Glutamatergic neuron (in vitro differentiated cells): ENCODE results near the gene ZNF438. TPM values are rescaled to one million over a fixed set of nuclear protein-coding genes. Genes with fewer than 3 reads are reported as not detected.
"Not testable (repeated sequence)": the region's sequence is repeated elsewhere in the genome, so short reads cannot be mapped to it uniquely, and the experiment has no call there.

Experiments
- DNase-seq: peaks from one replicate; pipeline ENCODE4 v3.0.0; 2022
- H3K27ac Mint-ChIP-seq: one replicate; pipeline ENCODE4 v1.8.0; 2020; ENCODE audit warnings: mild to moderate bottlenecking, mixed read lengths, inconsistent platforms; ENCODE audit not compliant: unreplicated experiment
- H3K27me3 Mint-ChIP-seq: one replicate; pipeline ENCODE4 v1.8.0; 2020; ENCODE audit warnings: mild to moderate bottlenecking, moderate library complexity, mixed read lengths, inconsistent platforms; ENCODE audit not compliant: unreplicated experiment
- H3K36me3 Mint-ChIP-seq: one replicate; pipeline ENCODE4 v1.8.0; 2020; ENCODE audit warnings: mild to moderate bottlenecking, mixed read lengths, inconsistent platforms; ENCODE audit not compliant: unreplicated experiment
- H3K4me1 Mint-ChIP-seq: one replicate; pipeline ENCODE4 v1.8.0; 2020; ENCODE audit warnings: mild to moderate bottlenecking, low read depth, mixed read lengths, inconsistent platforms; ENCODE audit not compliant: unreplicated experiment
- H3K4me3 Mint-ChIP-seq: one replicate; pipeline ENCODE4 v1.8.0; 2020; ENCODE audit warnings: mild to moderate bottlenecking, mixed read lengths, inconsistent platforms; ENCODE audit not compliant: unreplicated experiment
- H3K9me3 Mint-ChIP-seq: one replicate; pipeline ENCODE4 v1.8.0; 2020; ENCODE audit warnings: mild to moderate bottlenecking, moderate library complexity, mixed read lengths, inconsistent platforms; ENCODE audit not compliant: unreplicated experiment
- total RNA-seq: library from RNA; stranded (reverse); fragmentation: NEBNext Ultra II Directional; extraction: Animal tissue kit (Norgen Biotek cat#: 25700); gene quantifications from one replicate; pipeline ENCODE4 v1.2.1, GENCODE V29; 2021; ENCODE audit not compliant: unreplicated experiment
- TF ChIP-seq, protein P1 (sequence below): fragments of 200-600 bp; sonication (generic); IDR thresholded peaks from one replicate; pipeline ENCODE4 v1.5.0; 2021; ENCODE audit not compliant: partially characterized antibody, unreplicated experiment

Gene ZNF438
- total RNA-seq, 1 donor from 2014 or later, result 3.5 TPM

DNA sequence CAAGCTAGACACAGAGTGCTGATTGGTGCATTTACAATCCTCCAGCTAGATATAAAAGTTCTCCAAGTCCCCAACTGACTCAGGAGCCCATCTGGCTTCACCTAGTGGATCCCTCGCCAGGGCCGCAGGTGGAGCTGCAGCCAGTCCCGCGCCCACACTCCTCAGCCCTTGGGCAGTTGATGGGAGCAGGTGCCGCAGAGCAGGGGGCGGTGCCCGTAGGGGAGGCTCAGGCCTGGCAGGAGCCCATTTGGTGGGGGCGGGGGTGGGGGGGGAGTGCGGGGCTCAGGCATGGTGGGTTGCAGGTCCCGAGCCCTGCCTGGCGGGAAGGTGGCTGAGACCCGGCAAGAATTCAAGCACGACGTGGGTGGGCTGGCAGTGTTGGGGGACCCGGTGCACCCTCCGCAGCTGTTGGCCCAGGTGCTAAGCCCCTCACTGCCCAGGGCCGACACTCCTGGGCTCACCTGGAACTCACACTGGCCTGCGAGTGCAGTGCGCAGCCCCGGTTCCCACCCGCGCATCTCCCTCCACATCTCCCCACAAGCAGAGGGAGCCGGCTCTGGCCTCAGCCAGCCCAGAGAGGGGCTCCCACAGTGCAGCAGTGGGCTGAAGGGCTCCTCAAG is 101.7 kb downstream of the ZNF438 start:
- DNase-seq, result no peak
- peaks cover 3% of the 10 kb centered on the region for H3K27me3 Mint-ChIP-seq
- peaks cover 27% of the 10 kb centered on the region for H3K36me3 Mint-ChIP-seq
- H3K9me3 Mint-ChIP-seq, result peaks cover 8% of the 10 kb centered on the region
- no peak overlapping the region for H3K27ac Mint-ChIP-seq
- TF ChIP-seq, protein P1, sequence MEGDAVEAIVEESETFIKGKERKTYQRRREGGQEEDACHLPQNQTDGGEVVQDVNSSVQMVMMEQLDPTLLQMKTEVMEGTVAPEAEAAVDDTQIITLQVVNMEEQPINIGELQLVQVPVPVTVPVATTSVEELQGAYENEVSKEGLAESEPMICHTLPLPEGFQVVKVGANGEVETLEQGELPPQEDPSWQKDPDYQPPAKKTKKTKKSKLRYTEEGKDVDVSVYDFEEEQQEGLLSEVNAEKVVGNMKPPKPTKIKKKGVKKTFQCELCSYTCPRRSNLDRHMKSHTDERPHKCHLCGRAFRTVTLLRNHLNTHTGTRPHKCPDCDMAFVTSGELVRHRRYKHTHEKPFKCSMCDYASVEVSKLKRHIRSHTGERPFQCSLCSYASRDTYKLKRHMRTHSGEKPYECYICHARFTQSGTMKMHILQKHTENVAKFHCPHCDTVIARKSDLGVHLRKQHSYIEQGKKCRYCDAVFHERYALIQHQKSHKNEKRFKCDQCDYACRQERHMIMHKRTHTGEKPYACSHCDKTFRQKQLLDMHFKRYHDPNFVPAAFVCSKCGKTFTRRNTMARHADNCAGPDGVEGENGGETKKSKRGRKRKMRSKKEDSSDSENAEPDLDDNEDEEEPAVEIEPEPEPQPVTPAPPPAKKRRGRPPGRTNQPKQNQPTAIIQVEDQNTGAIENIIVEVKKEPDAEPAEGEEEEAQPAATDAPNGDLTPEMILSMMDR, result no peak
- H3K4me1 Mint-ChIP-seq, result no peaks in the 10 kb centered on the region
- H3K4me3 Mint-ChIP-seq, result no peak overlapping the region

- not testable (repeated sequence) for H3K4me3 Mint-ChIP-seq, H3K27ac Mint-ChIP-seq
Measured at GRCh38 chr10:30929311-30929729, 102.3 kb downstream of the ZNF438 start.

DNA sequence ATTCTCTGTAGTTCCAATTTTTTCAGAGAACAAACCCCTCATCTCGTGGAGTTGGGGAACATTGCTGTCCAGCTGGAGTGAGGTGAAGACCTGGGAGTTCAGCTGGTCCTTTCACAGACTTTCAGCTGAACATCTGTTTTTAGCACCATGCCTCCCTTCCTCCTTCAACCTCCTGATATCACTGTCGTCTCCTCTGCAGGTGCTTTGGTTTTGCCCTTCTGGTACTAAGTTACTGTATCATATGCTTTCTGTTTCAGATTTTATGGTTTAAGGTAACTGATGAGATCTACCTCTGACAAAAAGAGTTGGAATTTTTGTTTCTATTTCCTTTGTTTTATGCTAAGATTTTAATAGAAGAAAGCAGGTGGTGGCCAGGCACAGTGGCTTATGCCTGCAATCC is 102.9 kb downstream of the ZNF438 start:
- Mint-ChIP-seq H3K27me3 (peaks cover 3% of the 10 kb centered on the region), H3K4me3 (no peak overlapping the region), H3K27ac (no peak overlapping the region), H3K4me1 (no peaks in the 10 kb centered on the region), H3K36me3 (peaks cover 37% of the 10 kb centered on the region), H3K9me3 (peaks cover 6% of the 10 kb centered on the region)
- no peak for DNase-seq
- TF ChIP-seq, protein P1, result no peak

More at GRCh38 chr10:30929311-30929729, 102.3 kb downstream of the ZNF438 start:
- not testable (repeated sequence) for H3K27me3 Mint-ChIP-seq, H3K4me1 Mint-ChIP-seq, H3K9me3 Mint-ChIP-seq, DNase-seq
- H3K36me3 Mint-ChIP-seq, result peaks cover 33% of the 10 kb centered on the region

DNA sequence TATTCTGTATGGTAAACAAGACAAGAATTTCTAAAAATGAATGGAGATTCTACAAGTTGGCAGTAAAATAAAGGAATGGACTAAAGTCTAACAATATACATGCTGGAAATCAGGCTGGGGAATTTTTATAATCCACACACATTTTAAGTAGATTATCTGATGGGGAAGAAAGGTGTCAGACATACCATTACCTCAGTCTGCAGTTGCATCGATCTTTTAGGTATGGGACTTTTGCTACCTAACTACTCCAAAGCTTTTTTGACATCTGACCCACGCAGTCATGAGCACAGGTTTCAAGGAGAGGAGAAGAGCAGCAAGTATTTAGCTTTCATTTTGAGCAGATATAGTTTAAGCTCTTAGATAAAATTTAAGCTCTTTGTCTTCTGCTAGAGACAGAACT is 113.0 kb downstream of the ZNF438 start:
- Mint-ChIP-seq H3K4me3 (no peak overlapping the region), H3K4me1 (no peaks in the 10 kb centered on the region), H3K27me3 (no peaks in the 10 kb centered on the region), H3K9me3 (no peaks in the 10 kb centered on the region), H3K36me3 (no peaks in the 10 kb centered on the region), H3K27ac (no peak overlapping the region)
- DNase-seq, result no peak
- TF ChIP-seq, protein P1, result no peak

DNA sequence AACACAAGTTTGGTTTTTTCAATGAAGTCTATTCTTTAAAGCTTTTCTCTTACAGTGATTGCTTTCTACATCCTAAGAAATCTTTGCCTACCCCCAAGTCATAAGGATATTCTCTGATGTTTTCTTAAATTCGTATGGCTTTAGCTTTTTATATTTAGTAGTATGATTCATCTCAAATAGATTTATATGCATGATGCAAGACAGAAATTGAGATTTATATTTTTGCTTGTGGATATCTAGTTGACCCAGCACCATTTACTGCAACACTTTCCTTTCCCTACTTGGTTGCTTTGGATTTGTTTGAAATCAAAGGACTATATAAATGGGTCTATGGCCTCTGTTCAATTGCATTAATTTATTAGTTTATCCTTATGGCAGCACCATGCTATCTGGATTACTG is 113.9 kb downstream of the ZNF438 start:
- TF ChIP-seq, protein P1, result no peak
- Mint-ChIP-seq H3K27ac (no peak overlapping the region), H3K4me3 (no peak overlapping the region), H3K36me3 (no peaks in the 10 kb centered on the region), H3K9me3 (no peaks in the 10 kb centered on the region), H3K27me3 (no peaks in the 10 kb centered on the region), H3K4me1 (no peaks in the 10 kb centered on the region)
- DNase-seq, result no peak
